Stimulated activated CD4-positive, alpha-beta T cell treated with anti-CD3 and anti-CD28 coated beads, Interleukin-1b, Interleukin-23, amount 100 ng/mL, for 1 hour (primary cell): ENCODE measurements around the gene ZDHHC11B.
"Not testable (repeated sequence)": the region's sequence is repeated elsewhere in the genome, so short reads cannot be mapped to it uniquely, and the experiment has no call there.

ENCODE experiments used
- DNase-seq, 2 donors: peaks; one replicate each; pipeline ENCODE4 v3.0.0-alpha.2; 2020; ENCODE audit warnings: low read depth in 2 of 2

Gene ZDHHC11B

DNA sequence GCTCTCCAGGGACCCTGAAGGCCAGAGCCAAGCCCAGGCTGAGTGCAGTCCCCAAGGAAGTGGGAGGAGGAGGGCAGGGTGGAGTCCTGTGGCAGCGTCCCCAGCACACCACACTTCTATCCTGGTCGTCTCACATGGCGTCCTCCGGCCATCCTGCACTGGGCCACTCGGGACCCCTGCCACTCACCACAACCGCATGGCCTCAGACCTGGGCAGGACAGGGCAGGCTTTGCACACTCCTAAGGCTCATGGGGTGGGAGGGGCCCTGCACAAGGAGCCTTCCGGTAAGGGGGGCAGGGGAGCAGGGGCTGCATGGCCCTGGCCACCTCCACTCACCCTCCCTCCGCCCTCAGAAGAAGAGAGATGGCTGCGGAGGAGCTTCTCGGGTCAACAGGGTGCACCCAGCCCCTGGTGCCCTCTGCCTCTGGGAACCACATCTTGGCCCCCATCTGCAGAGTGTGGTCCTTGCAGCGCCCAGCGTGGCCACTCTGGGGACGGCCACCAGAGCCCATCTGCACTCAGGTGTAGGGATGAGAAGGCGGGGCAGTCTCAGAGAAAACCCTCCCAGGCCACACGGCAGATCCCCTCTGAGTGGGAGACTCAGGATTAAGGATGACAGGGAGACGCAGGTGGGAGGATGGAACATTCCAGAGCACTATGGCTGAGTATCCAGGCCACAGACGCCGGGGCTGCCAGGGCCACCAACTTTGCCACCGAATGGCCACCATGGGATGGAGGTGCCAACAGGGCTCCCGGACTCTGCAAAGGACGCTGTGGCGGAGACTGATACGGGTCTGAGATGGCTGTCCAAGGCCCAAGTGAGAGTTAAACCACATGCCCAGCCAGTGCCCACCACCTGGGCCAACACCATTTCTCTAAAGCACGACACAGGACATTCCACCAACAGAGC is 99.0 kb downstream of the ZDHHC11B start:
- DNase-seq: no peak

DNA sequence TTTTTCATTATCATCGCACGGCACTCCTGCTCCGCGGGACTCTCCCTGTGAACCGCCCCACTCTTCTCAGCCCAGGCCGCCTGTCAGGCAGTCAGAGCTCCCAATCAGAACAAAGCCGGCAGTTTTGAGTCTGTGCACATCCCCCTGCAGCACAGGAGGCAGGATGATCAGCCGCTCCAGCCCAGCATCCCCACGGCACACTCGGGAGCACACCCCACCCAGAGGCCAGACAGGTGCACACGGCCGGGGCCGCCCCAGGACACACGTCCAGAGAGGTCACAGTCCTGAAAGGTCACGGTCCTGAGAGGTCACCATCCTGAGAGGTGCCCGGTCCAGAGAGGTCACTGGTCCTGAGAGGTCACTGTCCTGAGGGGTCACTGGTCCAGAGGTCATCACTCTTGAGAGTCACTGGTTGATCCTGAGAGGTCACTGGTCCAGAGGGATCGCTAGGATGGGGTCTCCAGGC is 99.7 kb downstream of the ZDHHC11B start:
- no peak for DNase-seq

DNA sequence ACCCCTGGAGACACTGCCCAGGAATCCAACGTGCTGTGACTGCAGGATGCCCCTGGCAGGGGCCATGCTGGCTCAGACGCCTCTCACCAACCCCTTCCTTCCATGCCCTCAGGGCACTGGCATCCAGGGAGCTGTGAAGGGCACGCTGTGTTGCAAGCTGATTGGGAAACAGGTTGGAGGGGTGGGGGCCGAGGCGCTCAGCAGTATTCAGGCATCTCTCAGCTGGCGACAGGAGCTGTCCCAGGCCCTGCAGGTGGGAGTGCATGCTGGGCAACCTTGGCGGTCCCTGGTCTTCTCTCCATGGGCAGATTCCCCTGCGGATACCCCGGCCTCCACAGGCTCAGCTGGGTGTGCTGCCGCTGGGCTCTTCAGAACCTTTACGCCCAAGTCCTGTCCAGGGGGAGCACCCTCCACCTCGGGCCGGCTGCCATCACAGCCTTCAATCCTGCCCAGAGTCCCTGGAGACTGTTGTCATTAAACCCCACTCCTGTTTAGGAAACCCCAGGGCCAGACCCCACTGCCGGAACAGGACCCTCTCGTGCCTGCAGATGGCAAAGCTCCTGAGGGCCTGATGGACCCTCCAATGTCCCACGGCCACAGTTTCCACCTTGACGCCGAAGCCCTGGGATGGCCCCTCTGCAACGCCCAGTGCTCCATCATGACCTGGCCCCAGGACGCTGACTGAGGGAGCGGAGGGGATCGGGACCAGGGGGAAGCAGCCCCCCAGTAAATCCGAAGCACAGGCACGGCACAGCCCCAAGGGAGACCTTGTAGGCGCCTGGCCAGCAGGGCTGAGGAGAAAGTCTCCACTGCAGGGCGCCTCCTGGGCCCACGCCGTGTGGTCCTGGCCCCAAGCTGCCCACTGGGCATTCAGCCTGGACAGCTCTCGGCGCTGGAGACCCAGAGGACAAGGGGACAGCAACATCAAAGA is 100.7 kb downstream of the ZDHHC11B start:
- no peak for DNase-seq

DNA sequence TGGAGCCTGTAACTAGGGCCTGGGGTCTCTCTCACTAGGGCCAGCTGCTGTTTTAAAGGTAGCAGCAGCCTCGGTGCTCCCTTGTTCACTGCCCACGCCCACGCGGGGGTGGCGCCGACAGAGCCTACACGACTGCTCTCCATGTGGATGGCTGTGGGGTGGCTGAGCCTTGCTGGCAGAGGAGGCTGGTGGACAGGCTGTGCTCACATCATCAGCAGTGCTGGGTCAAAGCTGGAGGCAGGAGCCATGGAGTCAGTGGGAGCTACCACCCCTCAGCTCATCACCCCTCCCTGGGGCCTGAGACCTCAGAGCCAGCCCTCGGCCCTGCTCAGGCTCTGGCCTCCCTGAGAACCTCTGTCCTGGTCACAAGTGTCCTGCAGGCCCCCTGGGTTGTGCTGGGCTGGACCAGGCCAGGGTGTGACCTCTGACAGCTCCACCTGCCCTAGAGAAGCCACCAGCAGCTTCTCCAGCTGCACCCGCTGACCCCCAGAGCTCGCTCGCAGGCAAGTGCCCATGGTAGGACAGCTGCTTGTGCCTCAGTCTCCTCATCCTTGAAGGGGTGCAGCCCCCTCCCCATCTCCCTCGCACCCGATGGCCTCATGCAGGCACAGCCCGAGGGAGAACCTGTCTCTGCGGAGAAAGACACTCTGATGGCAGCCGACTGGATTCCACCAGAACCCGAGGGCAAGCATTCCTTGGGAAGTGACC is 101.7 kb downstream of the ZDHHC11B start:
- DNase-seq: not testable (repeated sequence)

DNA sequence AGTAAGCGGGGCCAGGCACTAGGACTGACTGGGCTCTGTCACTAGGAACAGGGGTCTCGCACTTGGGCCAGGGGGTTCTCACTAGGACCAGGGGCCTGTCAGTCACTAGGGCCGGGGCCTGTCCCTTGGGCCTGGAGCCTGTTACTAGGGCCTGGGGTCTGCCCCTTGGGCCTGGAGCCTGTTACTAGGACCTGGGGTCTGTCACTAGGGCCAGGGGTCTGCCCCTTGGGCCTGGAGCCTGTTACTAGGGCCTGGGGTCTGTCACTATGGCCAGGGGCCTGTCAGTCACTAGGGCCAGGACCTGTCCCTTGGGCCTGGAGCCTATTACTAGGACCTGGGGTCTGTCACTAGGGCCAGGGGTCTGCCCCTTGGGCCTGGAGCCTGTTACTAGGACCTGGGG is 102.3 kb downstream of the ZDHHC11B start:
- not testable (repeated sequence) for DNase-seq

DNA sequence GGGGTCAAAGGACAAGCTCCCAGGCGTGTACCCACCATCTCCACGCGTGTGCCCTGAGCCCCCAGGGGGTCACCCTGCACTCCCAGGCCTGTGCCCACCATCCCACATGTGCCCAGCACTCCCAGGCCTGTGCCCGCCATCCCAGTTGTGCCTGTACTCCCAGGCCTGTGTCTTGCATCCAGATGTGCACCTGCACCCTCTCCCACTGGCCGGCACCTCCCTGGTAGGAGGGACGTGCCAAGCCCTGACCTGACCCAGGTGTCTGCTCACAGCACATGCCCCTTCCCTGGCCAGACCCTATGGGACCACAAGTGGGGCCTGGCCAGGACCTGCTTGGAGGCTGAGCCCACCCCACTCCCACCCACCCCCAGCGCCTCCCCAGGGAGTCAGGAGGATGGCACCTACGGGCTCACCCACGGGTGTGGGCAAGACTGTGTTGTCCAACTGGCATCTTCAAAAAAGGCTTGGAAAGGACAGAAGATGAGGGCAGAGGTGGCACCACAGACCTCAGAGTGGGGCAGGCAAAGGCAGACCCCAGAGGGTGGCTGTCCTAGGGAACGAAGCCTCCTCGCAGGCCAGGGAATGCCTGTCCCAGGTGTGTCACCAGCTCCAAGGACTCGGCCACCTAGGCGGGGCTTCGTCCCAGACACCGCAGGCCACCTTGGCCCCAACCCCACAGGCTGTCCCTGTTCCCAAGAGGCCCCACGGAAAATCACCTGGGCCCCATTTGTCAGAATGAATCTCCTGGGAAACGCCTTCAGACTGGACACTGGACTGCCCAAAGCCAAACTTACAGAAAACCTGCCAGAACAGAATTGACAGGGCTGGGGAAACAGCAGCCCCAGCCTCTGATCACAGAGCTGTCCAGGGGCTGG is 103.0 kb downstream of the ZDHHC11B start:
- DNase-seq: not testable (repeated sequence)

DNA sequence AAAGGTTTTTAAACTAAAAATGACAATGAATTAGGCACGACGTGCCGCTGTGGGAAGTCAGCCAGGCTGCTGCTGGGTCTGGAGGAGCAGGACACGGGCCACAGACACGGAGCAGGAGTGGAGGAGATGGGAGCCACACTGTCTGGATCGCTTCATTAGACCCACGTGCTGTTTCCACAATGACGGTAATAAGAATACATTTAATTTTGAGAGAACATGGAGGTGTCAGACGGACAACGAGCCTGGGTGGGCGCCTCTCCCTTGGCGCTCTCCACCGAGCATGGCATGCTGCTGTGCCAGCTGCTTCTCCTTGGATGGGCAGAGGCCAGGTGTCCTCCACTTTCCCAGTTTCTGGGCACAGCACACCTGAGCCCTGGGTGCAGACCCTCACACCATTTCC is 103.7 kb downstream of the ZDHHC11B start:
- not testable (repeated sequence) for DNase-seq

DNA sequence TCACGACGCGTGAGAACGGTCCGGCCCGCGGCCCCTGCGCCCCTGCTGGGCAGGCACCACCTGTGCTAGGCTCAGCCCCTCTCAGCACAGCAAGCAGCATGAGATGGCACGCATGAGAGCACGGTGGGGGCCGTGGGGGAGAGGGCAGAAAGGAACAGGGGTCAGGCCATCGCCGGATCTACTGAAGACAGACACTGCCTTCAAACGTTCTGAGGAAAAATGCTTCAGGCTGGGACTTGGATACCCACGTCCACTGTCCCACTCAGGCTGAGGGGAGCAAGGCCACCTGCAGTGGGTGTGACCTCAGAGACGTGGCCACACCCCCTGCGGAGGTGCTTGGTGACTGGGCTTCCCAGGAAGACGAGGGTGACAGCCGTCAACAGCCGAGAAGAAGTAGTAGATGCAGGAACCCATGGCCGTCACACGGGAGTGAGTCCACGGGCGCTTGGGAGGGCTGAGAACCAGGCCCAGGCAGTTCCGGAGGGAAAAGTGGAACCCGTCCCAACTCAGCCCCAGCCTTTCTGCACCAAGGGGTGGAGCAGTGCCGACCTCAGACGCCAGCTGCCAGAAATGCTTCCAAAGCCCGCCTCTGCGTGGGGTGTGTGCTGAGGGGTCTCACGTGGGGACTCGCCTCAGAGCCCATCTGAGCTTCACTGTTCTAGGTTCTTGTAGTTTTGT is 104.3 kb downstream of the ZDHHC11B start:
- DNase-seq: not testable (repeated sequence)

DNA sequence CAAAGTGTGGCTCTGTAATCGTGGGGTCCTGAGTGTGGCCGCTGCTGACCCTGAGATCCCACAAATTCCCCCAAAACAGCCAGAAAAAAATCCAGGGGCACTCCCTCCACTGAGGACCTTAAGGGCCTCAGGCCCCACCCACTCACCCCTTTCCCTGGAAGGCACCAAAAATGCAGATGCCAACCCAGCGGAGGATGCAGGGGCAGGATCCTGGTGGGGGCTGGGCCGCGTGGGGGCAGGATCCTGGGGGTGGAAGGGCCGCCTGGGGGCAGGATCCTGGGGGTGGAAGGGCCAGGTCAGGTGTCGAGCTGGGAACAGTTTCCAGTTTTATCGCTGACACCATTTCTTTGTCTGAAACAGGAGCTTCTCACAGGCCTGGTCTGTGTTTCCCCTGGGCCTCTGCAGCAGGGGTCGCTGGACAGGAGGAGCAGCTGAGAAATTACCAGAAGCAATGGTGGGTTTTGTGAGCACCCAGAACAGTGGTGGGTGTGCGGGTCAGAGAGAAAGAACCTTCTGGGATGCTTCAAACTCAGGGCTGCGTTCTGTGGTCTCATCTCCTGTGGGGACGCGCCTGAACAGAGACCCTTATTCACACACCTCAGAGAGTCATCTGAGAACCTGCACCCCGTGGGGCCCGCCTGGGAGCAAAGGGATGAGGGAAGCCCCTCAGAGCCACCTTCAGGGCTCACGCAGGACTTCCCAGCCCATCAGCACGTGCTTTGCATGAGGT is 105.2 kb downstream of the ZDHHC11B start:
- not testable (repeated sequence) for DNase-seq

DNA sequence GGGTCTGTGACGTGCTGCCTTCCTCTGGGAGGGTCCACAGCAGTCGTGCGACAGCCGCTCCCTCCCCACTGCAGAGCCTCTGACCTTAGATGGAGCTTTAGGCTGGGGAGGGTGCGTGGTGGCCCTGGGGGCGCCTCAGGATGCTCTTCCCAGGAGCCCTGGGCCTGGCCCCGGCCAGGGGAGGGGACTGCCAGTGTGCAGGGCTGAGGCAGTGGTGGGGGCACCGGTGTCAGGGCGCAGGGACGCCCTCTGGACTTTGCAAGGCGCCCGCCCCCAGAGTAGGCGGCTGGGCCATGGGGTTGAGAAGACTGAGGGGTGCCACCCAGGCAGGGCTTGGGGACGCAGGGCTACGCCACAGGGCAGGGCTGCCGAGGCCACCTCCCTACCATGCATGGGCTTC is 106.0 kb downstream of the ZDHHC11B start:
- DNase-seq: not testable (repeated sequence)

DNA sequence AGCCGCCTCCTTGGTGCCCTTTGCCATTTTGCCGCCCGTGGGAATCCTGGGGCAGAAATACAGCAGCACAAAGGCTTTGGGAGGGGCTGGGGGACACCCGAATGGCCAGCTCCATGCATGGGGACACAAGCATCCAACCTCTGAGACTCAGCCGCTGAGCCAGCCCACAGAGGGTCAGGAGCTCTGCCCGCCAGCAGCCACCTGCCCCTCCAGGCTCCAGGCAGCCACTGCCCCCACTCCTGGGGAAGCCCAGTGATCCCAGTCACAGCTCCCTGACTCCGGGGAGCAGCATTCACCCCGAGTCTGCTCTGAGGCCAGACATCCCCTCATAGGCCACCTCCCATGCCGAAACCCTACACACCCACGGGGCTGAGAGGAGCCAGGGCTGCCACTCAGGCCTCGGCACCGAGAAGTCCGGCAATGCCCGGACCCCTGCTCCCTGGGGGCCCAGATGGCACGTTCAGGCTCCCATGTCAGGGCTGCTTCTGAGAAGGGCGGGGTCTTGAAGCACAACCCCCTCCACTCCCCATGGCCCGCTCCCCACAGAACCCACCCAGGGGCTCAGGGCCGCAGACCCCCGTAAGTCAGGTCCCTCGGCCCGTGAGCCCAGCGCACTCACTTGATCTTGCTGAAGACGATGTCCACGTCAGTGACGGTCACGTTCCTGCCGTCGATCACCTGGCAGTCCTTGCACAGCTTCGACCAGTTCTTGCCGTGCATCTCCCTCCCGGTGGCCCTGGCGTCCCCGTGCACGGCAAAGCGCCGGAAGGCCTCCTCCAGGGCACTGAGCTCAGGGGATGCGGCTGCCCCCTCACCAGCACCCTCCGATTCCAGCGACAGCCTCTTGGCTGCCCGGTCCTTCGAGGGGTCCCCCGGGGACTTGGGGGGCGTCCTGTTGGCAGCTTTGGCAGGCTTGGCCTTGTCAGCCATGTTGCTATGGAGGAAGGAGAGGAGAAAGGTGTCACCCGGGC is 107.1 kb downstream of the ZDHHC11B start:
- no peak for DNase-seq

DNA sequence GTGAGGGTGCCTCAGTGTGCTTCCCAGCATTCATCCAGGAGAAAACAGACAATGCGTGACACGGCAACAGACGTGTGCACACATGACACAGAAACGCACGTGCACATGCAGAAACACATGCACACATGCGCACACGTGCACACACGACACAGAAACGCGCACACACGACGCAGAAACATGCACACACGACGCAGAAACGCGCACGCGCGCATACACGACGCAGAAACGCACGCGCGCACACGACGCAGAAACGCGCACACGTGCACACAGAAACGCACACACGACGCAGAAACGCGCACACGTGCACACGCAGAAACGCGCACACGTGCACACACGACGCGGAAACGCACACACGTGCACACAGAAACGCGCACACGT is 107.8 kb downstream of the ZDHHC11B start:
- DNase-seq: no peak

DNA sequence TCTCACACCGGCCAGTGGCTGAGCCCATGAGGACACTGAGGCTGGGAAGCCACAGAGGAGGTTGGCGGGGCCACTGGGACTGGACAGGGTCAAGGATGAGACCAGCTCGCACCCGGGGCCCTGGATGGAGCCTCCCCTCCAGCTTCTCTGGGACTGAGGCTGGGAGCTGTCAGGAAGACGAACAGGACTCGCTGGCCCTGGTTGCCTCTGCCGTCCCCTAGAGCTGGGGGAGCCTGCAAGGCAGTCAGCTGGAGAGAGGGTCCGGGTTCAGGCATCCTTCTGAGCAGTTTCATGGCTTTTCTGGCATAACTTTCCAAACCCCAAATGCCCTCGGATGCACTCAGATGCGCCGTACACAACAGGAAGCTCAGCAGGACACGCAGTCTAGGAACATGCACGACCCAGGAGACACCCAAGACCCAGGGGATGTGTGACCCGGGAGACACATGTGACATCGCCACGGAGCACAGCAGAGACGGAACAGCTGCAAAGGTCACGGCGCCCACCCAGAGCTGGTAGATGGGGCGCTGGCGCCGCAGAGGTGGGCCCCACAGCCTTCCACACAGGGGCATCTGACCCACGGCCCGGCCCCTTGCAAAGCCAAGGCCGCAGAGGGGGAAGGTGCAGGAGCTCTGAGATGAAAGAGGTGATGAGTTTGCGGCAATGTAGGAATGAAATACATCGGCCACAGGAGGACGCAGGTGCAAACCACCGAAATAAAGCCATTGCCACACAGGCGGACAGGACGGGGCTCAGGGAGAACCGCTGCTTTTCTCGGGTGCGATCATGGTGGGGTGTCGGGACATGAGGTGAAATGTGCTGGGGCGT is 108.4 kb downstream of the ZDHHC11B start:
- no peak for DNase-seq

DNA sequence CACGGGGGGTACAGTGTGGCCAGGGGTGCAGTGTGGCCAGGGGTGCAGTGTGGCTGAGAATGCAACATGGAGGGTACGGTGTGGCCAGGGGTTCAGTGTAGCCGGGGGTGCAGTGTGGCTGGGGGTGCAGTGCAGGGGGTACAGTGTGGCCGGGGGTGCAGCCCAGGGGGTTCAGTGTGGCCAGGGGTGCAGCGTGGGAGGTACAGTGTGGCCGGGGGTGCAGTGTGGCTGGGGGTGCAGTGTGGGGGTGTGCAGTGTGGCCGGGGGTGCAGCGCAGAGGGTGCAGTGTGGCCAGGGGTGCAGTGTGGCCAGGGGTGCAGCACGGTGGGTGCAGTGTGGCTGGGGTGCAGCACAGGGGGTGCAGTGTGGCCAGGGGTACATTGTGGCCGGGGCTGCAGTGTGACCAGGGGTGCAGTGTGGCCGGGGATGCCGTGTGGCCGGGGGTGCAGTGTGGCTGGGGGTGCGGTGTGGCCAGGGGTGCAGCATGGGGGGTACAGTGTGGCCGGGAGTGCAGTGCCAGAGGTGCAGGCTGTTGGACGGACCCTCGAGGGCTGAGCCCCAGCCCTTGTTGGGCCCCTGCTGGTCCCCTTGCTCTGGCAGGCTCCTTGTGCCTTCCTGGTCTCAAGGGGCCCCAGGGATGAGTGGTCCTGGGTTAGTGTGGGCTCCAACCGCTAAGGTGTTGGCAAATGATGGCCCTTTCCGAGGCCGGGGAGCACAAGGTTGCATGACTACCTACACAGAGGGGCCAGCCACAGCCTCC is 109.2 kb downstream of the ZDHHC11B start:
- DNase-seq: no peak

DNA sequence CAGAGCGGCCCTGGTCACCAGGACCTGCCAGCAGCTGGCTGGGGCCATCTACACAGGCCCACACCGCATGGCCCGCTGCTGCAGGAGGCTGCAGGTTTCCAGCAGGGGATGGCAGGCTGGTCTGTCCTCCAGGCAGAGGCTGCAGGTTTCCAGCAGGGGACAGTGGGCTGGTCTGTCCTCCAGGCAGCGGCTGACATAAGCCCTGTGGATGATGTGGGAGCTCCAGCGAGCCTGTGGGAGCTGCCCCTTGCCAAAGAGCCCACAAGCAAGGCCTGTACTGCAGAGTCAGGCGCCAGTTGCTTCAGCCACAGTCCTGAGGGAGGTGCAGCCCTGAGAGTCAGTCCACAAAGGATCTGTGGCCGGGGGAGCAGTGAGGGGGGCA is 109.9 kb downstream of the ZDHHC11B start:
- DNase-seq: no peak

DNA sequence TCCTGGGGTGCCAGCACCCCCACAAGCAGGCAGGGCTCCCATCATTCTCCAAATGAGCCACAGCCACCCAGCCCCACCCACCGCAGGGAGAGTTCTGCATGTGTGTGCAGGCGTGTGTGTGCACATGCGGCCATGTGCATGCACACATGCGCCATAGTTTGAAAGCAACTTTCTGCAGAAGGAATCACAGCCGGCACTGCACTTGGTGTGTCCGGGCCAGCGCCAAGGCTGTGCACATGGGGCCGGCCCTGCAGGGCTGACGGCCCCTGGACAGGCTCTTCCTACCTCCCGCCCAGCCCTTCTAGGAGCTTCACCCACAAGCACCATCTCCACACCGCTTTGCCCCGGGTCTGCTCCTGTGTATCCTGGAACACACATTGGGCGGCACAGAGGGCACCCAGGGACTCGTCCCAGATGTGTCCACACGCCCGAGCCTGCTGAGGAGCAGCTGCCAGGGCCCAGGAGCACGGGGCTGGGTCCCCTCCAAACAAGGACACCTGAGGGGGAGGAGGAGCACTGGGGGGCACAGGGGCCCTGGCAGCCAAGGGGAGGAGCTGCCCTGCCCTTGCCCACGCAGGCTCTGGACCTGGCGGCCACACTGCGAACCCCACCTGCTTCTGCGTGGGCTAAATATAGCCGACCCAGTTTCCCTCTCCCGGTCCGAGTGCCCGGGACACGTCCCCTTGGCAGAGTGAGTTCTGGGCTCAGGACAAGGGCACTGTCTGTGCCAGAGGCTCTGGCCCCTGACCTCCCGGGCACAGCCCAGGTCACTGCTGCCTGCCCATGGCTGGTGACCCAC is 110.5 kb downstream of the ZDHHC11B start:
- DNase-seq: no peak
